Measurements from ENCODE around the gene LHPP. TPM values are rescaled to one million over a fixed set of nuclear protein-coding genes. Genes with fewer than 3 reads are reported as not detected.

The LHPP gene
- total and polyA plus RNA-seq, 11 donors, result 5.6 to 23.5 (median 13.2) TPM

DNA sequence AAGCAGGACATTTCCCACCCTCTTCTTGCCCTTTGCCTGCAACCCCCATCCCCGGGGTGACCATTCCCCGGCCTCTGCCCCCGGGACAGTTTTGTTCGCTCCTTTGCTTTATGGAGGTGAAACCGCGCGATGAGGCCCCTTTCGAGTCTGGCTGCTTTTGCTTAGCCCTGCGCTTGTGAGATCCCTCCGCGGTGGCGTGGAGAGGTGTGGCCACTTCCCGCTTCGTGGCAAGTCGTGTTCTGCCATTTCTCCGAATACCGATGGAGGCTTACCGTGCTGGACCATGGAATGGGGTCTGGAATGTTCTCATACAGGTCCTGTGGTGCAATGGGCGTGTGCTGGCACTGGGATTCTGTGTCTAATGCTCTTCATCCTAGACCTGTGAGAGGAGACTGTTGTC, 106.7 kb downstream of the LHPP start:
- Histone ChIP-seq H3K27ac (no peak overlapping the region), H3K4me3 (no peak overlapping the region), H3K36me3 (no peaks in the 10 kb centered on the region), H3K4me1 (peaks cover 0 to 14% (median 6%) of the 10 kb centered on the region in 12 donors), H3K9me3 (no peaks in the 10 kb centered on the region), H3K27me3 (no peaks in the 10 kb centered on the region)
- no peak for ATAC-seq
- intact Hi-C loops (cut with DNase I), result loop anchor here in 3 of 10 donors (5.0 to 10.0 kb wide), 3 partner anchors 46 to 56 kb away; no protein-coding TSS in a partner anchor
- no peak for TF ChIP-seq POLR2A (IDR thresholded peaks at IDR 0.05)
- TF ChIP-seq, protein P1, sequence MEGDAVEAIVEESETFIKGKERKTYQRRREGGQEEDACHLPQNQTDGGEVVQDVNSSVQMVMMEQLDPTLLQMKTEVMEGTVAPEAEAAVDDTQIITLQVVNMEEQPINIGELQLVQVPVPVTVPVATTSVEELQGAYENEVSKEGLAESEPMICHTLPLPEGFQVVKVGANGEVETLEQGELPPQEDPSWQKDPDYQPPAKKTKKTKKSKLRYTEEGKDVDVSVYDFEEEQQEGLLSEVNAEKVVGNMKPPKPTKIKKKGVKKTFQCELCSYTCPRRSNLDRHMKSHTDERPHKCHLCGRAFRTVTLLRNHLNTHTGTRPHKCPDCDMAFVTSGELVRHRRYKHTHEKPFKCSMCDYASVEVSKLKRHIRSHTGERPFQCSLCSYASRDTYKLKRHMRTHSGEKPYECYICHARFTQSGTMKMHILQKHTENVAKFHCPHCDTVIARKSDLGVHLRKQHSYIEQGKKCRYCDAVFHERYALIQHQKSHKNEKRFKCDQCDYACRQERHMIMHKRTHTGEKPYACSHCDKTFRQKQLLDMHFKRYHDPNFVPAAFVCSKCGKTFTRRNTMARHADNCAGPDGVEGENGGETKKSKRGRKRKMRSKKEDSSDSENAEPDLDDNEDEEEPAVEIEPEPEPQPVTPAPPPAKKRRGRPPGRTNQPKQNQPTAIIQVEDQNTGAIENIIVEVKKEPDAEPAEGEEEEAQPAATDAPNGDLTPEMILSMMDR (IDR thresholded peaks at IDR 0.05), result no peak
- peak in 3 of 5 donors; percentile 18 to 24 (median 20) for DNase-seq
- whole genome bisulfite sequencing, 4 donors, result 93 to 94% (median 94%) methylated on average over 19 of the region's 19 CpGs

DNA sequence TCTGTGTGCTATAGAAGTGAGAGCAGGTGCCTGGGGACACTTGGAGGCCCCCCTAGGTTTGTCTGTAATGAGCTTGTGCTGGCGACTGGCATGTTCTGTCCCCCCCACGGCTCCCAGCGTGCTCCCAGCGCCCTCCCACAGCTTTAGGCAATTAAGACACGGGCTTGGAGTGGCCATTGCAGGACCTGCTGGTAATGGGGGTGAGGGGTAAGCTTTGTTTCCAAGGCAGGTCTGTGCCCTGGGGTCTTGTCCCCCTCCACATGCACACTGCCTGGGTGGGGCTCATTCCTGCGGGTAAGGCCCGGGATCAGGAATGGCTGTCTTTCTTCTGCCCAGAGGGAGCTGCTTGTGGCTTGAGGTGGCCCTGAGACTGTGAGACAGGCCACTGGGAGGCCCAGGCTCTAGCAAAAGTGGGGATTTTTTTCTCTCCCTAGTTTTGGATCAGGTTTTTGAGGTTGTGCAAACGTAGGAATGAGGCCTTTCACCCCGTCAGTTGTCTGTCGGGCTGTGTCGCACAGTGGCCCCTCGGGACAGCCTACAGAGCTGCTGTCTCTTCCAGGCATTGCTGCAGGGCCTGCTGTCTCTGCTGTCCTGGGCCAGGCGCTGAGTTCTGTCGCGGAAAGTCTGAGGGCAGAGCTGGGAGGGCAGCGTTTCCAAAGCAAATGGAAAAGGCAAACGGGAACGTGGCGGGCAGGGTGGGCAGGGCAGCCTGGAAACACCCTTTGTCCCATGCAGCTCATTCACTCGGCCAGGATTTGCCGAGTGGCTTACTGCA, 107.4 kb downstream of the LHPP start:
- 69 to 82% (median 75%) methylated on average over 20 to 21 of the region's 21 CpGs for WGBS, 4 donors
- no peak overlapping the region for H3K27ac ChIP-seq
- H3K9me3 ChIP-seq, result no peaks in the 10 kb centered on the region
- no peaks in the 10 kb centered on the region for H3K27me3 ChIP-seq
- DNase-seq (peak in 3 of 5 donors; percentile 17 to 56 (median 46)), ATAC-seq (no peak)
- H3K36me3 ChIP-seq, result no peaks in the 10 kb centered on the region
- H3K4me3 ChIP-seq, result no peak overlapping the region
- intact Hi-C loops (cut with DNase I), result loop anchor here in 3 of 10 donors (5.0 to 10.0 kb wide), 3 partner anchors 46 to 56 kb away; no protein-coding TSS in a partner anchor
- peaks cover 0 to 14% (median 6%) of the 10 kb centered on the region in 12 donors for H3K4me1 ChIP-seq
- TF ChIP-seq, protein P1 (IDR thresholded peaks at IDR 0.05), result no peak
- TF ChIP-seq POLR2A (IDR thresholded peaks at IDR 0.05), result no peak

DNA sequence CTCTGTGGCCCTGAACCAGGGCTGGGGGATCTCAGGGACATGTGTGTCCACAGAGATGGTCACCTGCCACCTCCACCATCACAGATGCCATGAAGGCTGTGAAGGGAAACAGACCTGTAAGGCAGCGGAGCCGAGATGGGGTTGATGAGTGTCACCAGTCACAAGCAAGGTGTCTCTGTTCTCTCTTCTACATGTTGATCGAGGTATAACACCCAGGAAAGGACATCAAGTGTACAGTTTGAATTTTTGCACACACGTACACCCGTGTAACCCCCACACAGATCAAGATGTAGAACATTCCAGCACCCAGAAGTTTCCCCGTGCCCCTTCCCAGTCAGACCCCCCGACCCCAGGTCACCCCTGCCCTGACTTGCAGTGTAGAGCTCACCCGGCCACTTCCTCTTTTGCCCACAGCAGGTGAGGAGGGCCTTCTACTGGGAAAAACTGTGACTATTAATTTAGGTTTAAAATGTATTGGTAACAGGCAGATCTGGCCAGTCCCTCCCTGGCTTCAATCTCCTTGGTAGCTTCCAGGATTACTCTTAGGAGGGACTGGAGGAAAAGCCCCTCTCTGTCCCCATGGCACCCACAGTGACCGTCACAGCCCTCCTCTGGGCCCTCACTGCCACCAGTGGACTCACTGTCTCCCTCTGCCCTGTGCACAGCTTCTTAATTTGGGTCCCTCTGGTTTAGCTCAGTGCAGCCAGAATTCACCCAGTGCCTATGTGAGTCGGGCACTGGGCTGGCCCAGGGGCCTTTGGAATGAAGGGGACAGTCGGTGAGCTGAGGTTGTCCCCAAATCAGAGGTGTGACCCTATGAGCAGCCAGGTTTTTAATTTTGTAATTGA, 108.2 kb downstream of the LHPP start:
- 65 to 91% (median 81%) methylated on average over 11 of the region's 11 CpGs for WGBS, 4 donors
- no peak for ATAC-seq
- intact Hi-C loops (cut with DNase I), result loop anchor here in 3 of 10 donors (5.0 to 10.0 kb wide), 3 partner anchors 45 to 55 kb away; no protein-coding TSS in a partner anchor
- Histone ChIP-seq H3K36me3 (no peaks in the 10 kb centered on the region), H3K27me3 (no peaks in the 10 kb centered on the region), H3K9me3 (no peaks in the 10 kb centered on the region), H3K4me1 (peaks cover 0 to 13% (median 5%) of the 10 kb centered on the region in 12 donors), H3K4me3 (no peak overlapping the region), H3K27ac (no peak overlapping the region)
- peak in 2 of 5 donors; percentile 12 to 28 for DNase-seq
- TF ChIP-seq POLR2A (IDR thresholded peaks at IDR 0.05), result no peak

GRCh38 chr10:124570646-124571045, 109.0 kb downstream of the LHPP start:
- ATAC-seq (no peak), DNase-seq (peak in 1 of 5 donors; percentile 10)
- H3K36me3 ChIP-seq, result no peaks in the 10 kb centered on the region
- no peaks in the 10 kb centered on the region for H3K27me3 ChIP-seq
- H3K27ac ChIP-seq, result no peak overlapping the region
- 79 to 90% (median 86%) methylated on average over 9 of the region's 9 CpGs for WGBS, 4 donors
- no peaks in the 10 kb centered on the region for H3K9me3 ChIP-seq
- intact Hi-C loops (cut with DNase I), result no loop called here
- H3K4me3 ChIP-seq, result no peak overlapping the region
- H3K4me1 ChIP-seq, result peaks cover 0 to 5% (median under 1%) of the 10 kb centered on the region in 12 donors
- TF ChIP-seq, protein P1 (IDR thresholded peaks at IDR 0.05), result no peak
- TF ChIP-seq POLR2A (IDR thresholded peaks at IDR 0.05), result no peak

Measured in heart left ventricle (tissue), 16 donors.